Ectodermal cell (in vitro differentiated cells): Measurements from ENCODE around the gene GALNT17.

Source experiments
- H3K27ac ChIP-seq: 2 replicates; pipeline ENCODE4 v1.7.0; 2013; ENCODE audit warnings: mild to moderate bottlenecking, low read depth, low read length; ENCODE audit not compliant: insufficient read depth, poor library complexity, severe bottlenecking
- H3K27me3 ChIP-seq: 2 replicates; pipeline ENCODE4 v1.7.0; 2013; ENCODE audit warnings: mild to moderate bottlenecking, low read length; ENCODE audit not compliant: insufficient read depth, control insufficient read depth, poor library complexity, severe bottlenecking
- H3K36me3 ChIP-seq: one replicate; pipeline ENCODE4 v1.7.0; 2013; ENCODE audit warnings: low read length; ENCODE audit not compliant: control insufficient read depth, insufficient read depth
- H3K4me1 ChIP-seq: one replicate; pipeline ENCODE4 v1.7.0; 2013; ENCODE audit warnings: low read length; ENCODE audit not compliant: control insufficient read depth, insufficient read depth
- H3K4me3 ChIP-seq: 2 replicates; pipeline ENCODE4 v1.7.0; 2013; ENCODE audit warnings: low read depth, low read length, control low read depth; ENCODE audit not compliant: insufficient read depth
- H3K9me3 ChIP-seq: 2 replicates; pipeline ENCODE4 v1.7.0; 2013; ENCODE audit warnings: mild to moderate bottlenecking, low read length, moderate library complexity; ENCODE audit not compliant: control insufficient read depth
- WGBS, 2 experiments: methylation state at CpG; one replicate each; pipeline ENCODE4 v1.1.7; 2013; ENCODE audit warnings: missing lambda C conversion rate in 2 of 2; 5-methylcytosine and 5-hydroxymethylcytosine counted together

The GALNT17 gene

GRCh38 chr7:71132377-71133231, 660 bp downstream of the GALNT17 start:
- 0% methylated on average over 88 of the region's 88 CpGs for WGBS, 2 experiments
- H3K27me3 ChIP-seq: peaks cover 14% of the 10 kb centered on the region
- no peaks in the 10 kb centered on the region for H3K9me3 ChIP-seq
- peak overlapping the region; percentile 74 for H3K4me3 ChIP-seq
- peaks cover 10% of the 10 kb centered on the region for H3K4me1 ChIP-seq
- no peaks in the 10 kb centered on the region for H3K36me3 ChIP-seq
- H3K27ac ChIP-seq: no peak overlapping the region

- Histone ChIP-seq H3K4me3 (peak overlapping the region; percentile 74), H3K27ac (no peak overlapping the region), H3K9me3 (no peaks in the 10 kb centered on the region), H3K36me3 (no peaks in the 10 kb centered on the region), H3K27me3 (peaks cover 14% of the 10 kb centered on the region), H3K4me1 (peaks cover 10% of the 10 kb centered on the region)
- 5 to 6% methylated on average over 17 of the region's 17 CpGs for WGBS, 2 experiments
Observed at GRCh38 chr7:71133232-71133622, 1.3 kb downstream of the GALNT17 start.

GRCh38 chr7:71133856-71134255, 1.9 kb downstream of the GALNT17 start:
- Histone ChIP-seq H3K27me3 (peaks cover 14% of the 10 kb centered on the region), H3K4me1 (peaks cover 10% of the 10 kb centered on the region), H3K36me3 (no peaks in the 10 kb centered on the region), H3K27ac (no peak overlapping the region), H3K4me3 (peak overlapping the region; percentile 74), H3K9me3 (no peaks in the 10 kb centered on the region)
- 74 to 78% methylated on average over 11 of the region's 11 CpGs for WGBS, 2 experiments

- WGBS, 2 experiments: 93 to 94% methylated on average over 3 to 4 of the region's 4 CpGs
- Histone ChIP-seq H3K27me3 (peaks cover 14% of the 10 kb centered on the region), H3K4me3 (no peak overlapping the region)
Observed at GRCh38 chr7:71135116-71135515, 3.2 kb downstream of the GALNT17 start.

GRCh38 chr7:71135663-71136062, 3.7 kb downstream of the GALNT17 start:
- Histone ChIP-seq H3K4me1 (peaks cover 5% of the 10 kb centered on the region), H3K36me3 (peaks cover 5% of the 10 kb centered on the region), H3K4me3 (no peak overlapping the region), H3K27ac (no peak overlapping the region), H3K27me3 (peaks cover 14% of the 10 kb centered on the region), H3K9me3 (no peaks in the 10 kb centered on the region)
- 85 to 87% methylated on average over 4 of the region's 4 CpGs for WGBS, 2 experiments

More at GRCh38 chr7:71135116-71135515, 3.2 kb downstream of the GALNT17 start:
- peaks cover 10% of the 10 kb centered on the region for H3K4me1 ChIP-seq
- H3K27ac ChIP-seq: no peak overlapping the region
- peaks cover under 1% of the 10 kb centered on the region for H3K36me3 ChIP-seq
- no peaks in the 10 kb centered on the region for H3K9me3 ChIP-seq

GRCh38 chr7:71137479-71137878, 5.5 kb downstream of the GALNT17 start:
- WGBS, 2 experiments: 97 to 98% methylated on average over 7 of the region's 7 CpGs
- Histone ChIP-seq H3K36me3 (peaks cover 10% of the 10 kb centered on the region), H3K4me1 (peaks cover 5% of the 10 kb centered on the region), H3K27me3 (peaks cover 11% of the 10 kb centered on the region), H3K4me3 (no peak overlapping the region), H3K9me3 (no peaks in the 10 kb centered on the region), H3K27ac (no peak overlapping the region)

GRCh38 chr7:71140264-71140663, 8.3 kb downstream of the GALNT17 start:
- H3K27me3 ChIP-seq: no peaks in the 10 kb centered on the region

GRCh38 chr7:71144963-71145362, 13.0 kb downstream of the GALNT17 start:
- Histone ChIP-seq H3K9me3 (no peaks in the 10 kb centered on the region), H3K4me3 (no peak overlapping the region), H3K4me1 (peaks cover 8% of the 10 kb centered on the region), H3K27ac (no peak overlapping the region), H3K36me3 (peaks cover 10% of the 10 kb centered on the region), H3K27me3 (no peaks in the 10 kb centered on the region)
- 92 to 96% methylated on average over 6 of the region's 6 CpGs for WGBS, 2 experiments

More at GRCh38 chr7:71140264-71140663, 8.3 kb downstream of the GALNT17 start:
- no peaks in the 10 kb centered on the region for H3K4me1 ChIP-seq
- peaks cover 10% of the 10 kb centered on the region for H3K36me3 ChIP-seq
- H3K27ac ChIP-seq: no peak overlapping the region
- 96 to 98% methylated on average over 4 of the region's 4 CpGs for WGBS, 2 experiments
- no peak overlapping the region for H3K4me3 ChIP-seq
- no peaks in the 10 kb centered on the region for H3K9me3 ChIP-seq

- no peaks in the 10 kb centered on the region for H3K9me3 ChIP-seq
- WGBS, 2 experiments: 81 to 84% methylated on average over 24 of the region's 24 CpGs
- peaks cover 5% of the 10 kb centered on the region for H3K36me3 ChIP-seq
- H3K4me1 ChIP-seq: peaks cover 8% of the 10 kb centered on the region
- H3K4me3 ChIP-seq: no peak overlapping the region
- H3K27me3 ChIP-seq: no peaks in the 10 kb centered on the region
- H3K27ac ChIP-seq: no peak overlapping the region
Observed at GRCh38 chr7:71145906-71146901, 14.3 kb downstream of the GALNT17 start.

GRCh38 chr7:71148098-71148497, 16.2 kb downstream of the GALNT17 start:
- Histone ChIP-seq H3K4me1 (peaks cover 8% of the 10 kb centered on the region), H3K4me3 (no peak overlapping the region), H3K36me3 (no peaks in the 10 kb centered on the region), H3K27me3 (no peaks in the 10 kb centered on the region), H3K9me3 (no peaks in the 10 kb centered on the region), H3K27ac (no peak overlapping the region)
